ENCODE measurements around the gene TRERF1. TPM values are rescaled to one million over a fixed set of nuclear protein-coding genes. Genes with fewer than 3 reads are reported as not detected.

TRERF1 gene
- total RNA-seq, 1 experiment from 2014 or later, result 14.5 TPM

DNA sequence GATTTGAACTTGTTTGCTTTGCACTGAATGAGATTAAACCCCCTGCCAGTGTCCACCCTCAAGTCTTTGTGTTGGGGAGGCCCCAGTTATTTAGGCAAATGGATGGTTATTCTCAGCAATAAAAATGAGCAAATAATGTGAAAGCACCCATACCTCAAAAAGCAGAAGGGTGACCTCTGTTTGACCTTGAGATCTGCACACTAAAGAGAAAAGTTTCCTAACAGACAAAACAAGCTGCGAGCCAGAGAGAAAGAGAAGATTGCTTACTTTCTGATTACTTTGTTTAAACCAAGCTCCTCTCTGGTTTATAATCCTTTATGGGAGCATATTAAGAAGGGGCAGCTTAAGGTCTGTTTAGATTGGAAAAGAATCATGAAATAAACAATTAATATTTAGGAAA, 30.4 kb upstream of the TRERF1 start:
- TF ChIP-seq, protein P1, sequence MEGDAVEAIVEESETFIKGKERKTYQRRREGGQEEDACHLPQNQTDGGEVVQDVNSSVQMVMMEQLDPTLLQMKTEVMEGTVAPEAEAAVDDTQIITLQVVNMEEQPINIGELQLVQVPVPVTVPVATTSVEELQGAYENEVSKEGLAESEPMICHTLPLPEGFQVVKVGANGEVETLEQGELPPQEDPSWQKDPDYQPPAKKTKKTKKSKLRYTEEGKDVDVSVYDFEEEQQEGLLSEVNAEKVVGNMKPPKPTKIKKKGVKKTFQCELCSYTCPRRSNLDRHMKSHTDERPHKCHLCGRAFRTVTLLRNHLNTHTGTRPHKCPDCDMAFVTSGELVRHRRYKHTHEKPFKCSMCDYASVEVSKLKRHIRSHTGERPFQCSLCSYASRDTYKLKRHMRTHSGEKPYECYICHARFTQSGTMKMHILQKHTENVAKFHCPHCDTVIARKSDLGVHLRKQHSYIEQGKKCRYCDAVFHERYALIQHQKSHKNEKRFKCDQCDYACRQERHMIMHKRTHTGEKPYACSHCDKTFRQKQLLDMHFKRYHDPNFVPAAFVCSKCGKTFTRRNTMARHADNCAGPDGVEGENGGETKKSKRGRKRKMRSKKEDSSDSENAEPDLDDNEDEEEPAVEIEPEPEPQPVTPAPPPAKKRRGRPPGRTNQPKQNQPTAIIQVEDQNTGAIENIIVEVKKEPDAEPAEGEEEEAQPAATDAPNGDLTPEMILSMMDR (conservative IDR thresholded peaks at IDR 0.05), result no peak
- TF ChIP-seq EZH2 (IDR thresholded peaks at IDR 0.05; ENCODE audit: low read depth), result no peak
- CTCF ChIA-PET, result no interaction called here

DNA sequence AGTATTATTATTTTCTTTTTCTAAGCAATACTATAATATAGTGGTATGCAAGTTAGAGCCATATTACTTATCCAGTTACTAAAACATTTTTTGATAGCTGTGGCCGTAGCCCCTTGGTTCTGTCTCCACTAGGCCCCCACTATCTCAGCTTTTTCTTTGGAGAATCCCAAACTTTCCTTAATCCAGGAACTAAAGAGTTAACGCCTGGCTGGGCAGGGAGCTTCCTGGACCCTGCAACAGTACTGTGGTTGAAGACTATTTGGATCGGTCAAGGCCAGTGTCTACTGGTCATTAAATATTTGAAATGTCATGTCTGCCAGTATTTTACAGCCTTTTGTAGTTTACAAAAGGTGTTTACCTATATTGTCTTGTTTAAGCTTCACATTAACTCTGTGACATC, 20.0 kb upstream of the TRERF1 start:
- Histone ChIP-seq H3K27ac (no peak overlapping the region), H2AFZ (no peak overlapping the region), H3K9me3 (ENCODE audit: insufficient read depth, low read depth) (peaks cover 6% of the 10 kb centered on the region; the same call in 1 of the 2 replicates), H3K4me2 (no peak overlapping the region), H3K4me3 (no peak overlapping the region), H3K79me2 (ENCODE audit: low read depth) (no peaks in the 10 kb centered on the region), H3K36me3 (ENCODE audit: low read depth) (no peaks in the 10 kb centered on the region), H4K20me1 (ENCODE audit: insufficient read depth) (no peaks in the 10 kb centered on the region), H3K9me2 (ENCODE audit: insufficient read depth) (no peaks in the 10 kb centered on the region), H3F3A (ENCODE audit: insufficient read depth, low read depth) (no peaks in the 10 kb centered on the region), H3K27me3 (ENCODE audit: insufficient read depth, low read depth) (no peaks in the 10 kb centered on the region), H3K4me1 (replicated peaks; ENCODE audit: insufficient read depth) (no peaks in the 10 kb centered on the region)
- BruUV-seq (replicated peaks), result no TSS peak
- no peak for DNase-seq
- CTCF ChIA-PET, result no interaction called here
- TF ChIP-seq, protein P1 (conservative IDR thresholded peaks at IDR 0.05), result no peak
- no peak for TF ChIP-seq EZH2 (IDR thresholded peaks at IDR 0.05; ENCODE audit: low read depth)
- POLR2A ChIA-PET (ENCODE audit: unreplicated experiment), result no interaction called here
- intact Hi-C loops (cut with micrococcal nuclease; ENCODE audit: unreplicated experiment), result no loop called here

More for the DNA sequence above, 30.4 kb upstream of the TRERF1 start:
- Histone ChIP-seq H3K27me3 (ENCODE audit: insufficient read depth, low read depth) (no peaks in the 10 kb centered on the region), H3K9me3 (ENCODE audit: insufficient read depth, low read depth) (no peaks in the 10 kb centered on the region), H2AFZ (no peak overlapping the region), H3K4me3 (no peak overlapping the region), H3K9me2 (ENCODE audit: insufficient read depth) (no peaks in the 10 kb centered on the region), H3K36me3 (ENCODE audit: low read depth) (no peaks in the 10 kb centered on the region), H3K79me2 (ENCODE audit: low read depth) (no peaks in the 10 kb centered on the region), H3K27ac (no peak overlapping the region), H3K4me1 (replicated peaks; ENCODE audit: insufficient read depth) (no peaks in the 10 kb centered on the region), H3F3A (ENCODE audit: insufficient read depth, low read depth) (no peaks in the 10 kb centered on the region), H3K4me2 (no peak overlapping the region), H4K20me1 (ENCODE audit: insufficient read depth) (no peaks in the 10 kb centered on the region)
- no peak for DNase-seq
- POLR2A ChIA-PET (ENCODE audit: unreplicated experiment), result no interaction called here
- intact Hi-C loops (cut with micrococcal nuclease; ENCODE audit: unreplicated experiment), result no loop called here
- BruUV-seq (replicated peaks), result no TSS peak

DNA sequence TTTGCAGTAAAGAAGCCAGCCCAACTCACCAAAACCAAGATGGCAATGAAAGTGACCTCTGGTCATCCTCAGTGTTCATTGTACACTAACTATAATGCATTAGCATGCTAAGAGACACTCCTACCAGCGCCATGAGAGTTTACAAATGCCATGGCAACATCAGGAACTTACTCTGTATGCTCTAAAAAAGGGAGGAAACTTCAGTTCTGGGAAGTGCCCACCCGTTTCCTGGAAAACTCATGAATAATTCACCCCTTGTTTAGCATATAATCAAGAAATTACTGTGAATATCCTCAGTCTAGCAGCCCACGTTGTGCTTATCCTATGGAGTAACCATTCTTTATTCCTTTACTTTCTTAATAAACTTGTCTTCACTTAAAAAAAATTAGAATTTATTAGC, 19.4 kb upstream of the TRERF1 start:
- H3K27ac ChIP-seq, result no peak overlapping the region
- no peak overlapping the region for H2AFZ ChIP-seq
- H3K9me3 ChIP-seq (ENCODE audit: insufficient read depth, low read depth), result peaks cover 6% of the 10 kb centered on the region; the same call in 1 of the 2 replicates
- no peaks in the 10 kb centered on the region for H3K4me1 ChIP-seq (replicated peaks; ENCODE audit: insufficient read depth)
- BruUV-seq (replicated peaks), result no TSS peak
- ChIA-PET CTCF (no interaction called here), POLR2A (ENCODE audit: unreplicated experiment) (no interaction called here)
- H3K4me3 ChIP-seq, result no peak overlapping the region
- H3K79me2 ChIP-seq (ENCODE audit: low read depth), result no peaks in the 10 kb centered on the region
- no peaks in the 10 kb centered on the region for H4K20me1 ChIP-seq (ENCODE audit: insufficient read depth)
- no peak for TF ChIP-seq EZH2 (IDR thresholded peaks at IDR 0.05; ENCODE audit: low read depth)
- no peak overlapping the region for H3K4me2 ChIP-seq
- no peaks in the 10 kb centered on the region for H3K36me3 ChIP-seq (ENCODE audit: low read depth)
- H3F3A ChIP-seq (ENCODE audit: insufficient read depth, low read depth), result no peaks in the 10 kb centered on the region
- no peak for DNase-seq
- no peaks in the 10 kb centered on the region for H3K27me3 ChIP-seq (ENCODE audit: insufficient read depth, low read depth)
- H3K9me2 ChIP-seq (ENCODE audit: insufficient read depth), result no peaks in the 10 kb centered on the region
- intact Hi-C loops (cut with micrococcal nuclease; ENCODE audit: unreplicated experiment), result no loop called here

- CTCF ChIA-PET, result interaction anchor here (0.6 kb wide), 1 partner anchor 9 kb away, joined by 3 read pairs; no protein-coding TSS in a partner anchor
- intact Hi-C loops (cut with micrococcal nuclease; ENCODE audit: unreplicated experiment), result no loop called here
- H3K4me1 ChIP-seq (replicated peaks; ENCODE audit: insufficient read depth), result no peaks in the 10 kb centered on the region
- peaks cover 6% of the 10 kb centered on the region for H3K9me3 ChIP-seq (ENCODE audit: insufficient read depth, low read depth)
- no TSS peak for BruUV-seq (replicated peaks)
- TF ChIP-seq, protein P1 (conservative IDR thresholded peaks at IDR 0.05), result no peak
- TF ChIP-seq EZH2 (IDR thresholded peaks at IDR 0.05; ENCODE audit: low read depth), result no peak
- H2AFZ ChIP-seq, result no peak overlapping the region
- no peaks in the 10 kb centered on the region for H3K27me3 ChIP-seq (ENCODE audit: insufficient read depth, low read depth)
- H4K20me1 ChIP-seq (ENCODE audit: insufficient read depth), result no peaks in the 10 kb centered on the region
- POLR2A ChIA-PET (ENCODE audit: unreplicated experiment), result no interaction called here
- H3K4me2 ChIP-seq, result no peak overlapping the region
- DNase-seq, result no peak
- no peaks in the 10 kb centered on the region for H3K79me2 ChIP-seq (ENCODE audit: low read depth)
- no peak overlapping the region for H3K4me3 ChIP-seq
- H3K9me2 ChIP-seq (ENCODE audit: insufficient read depth), result no peaks in the 10 kb centered on the region
- no peak overlapping the region for H3K27ac ChIP-seq
- no peaks in the 10 kb centered on the region for H3K36me3 ChIP-seq (ENCODE audit: low read depth)
- H3F3A ChIP-seq (ENCODE audit: insufficient read depth, low read depth), result no peaks in the 10 kb centered on the region
Measured at GRCh38 chr6:42468273-42468672, 16.5 kb upstream of the TRERF1 start.
